GM12878 (cell line): ENCODE measurements around the gene CALD1. TPM values are rescaled to one million over a fixed set of nuclear protein-coding genes. Genes with fewer than 3 reads are reported as not detected.

ENCODE experiments used
- ATAC-seq: fragments of 200-7000 bp; cut with Tn5 transposase; 3 replicates; pipeline ENCODE4 v1.9.1; 2020; ENCODE audit warnings: mild to moderate bottlenecking, moderate library complexity
- BruUV-seq: library from RNA; stranded (reverse); fragments of 400-500 nt; replicated peaks from 2 replicates; lab custom pipeline; 2021; lab: Mats Ljungman, UMichigan
- CTCF ChIA-PET: fragments of 300-600 bp; sonication (Branson Sonifier 250); formaldehyde crosslinking; extraction: SDS; loops from one replicate; lab custom pipeline; 2021; ENCODE audit warnings: inconsistent platforms; lab: Yijun Ruan, JAX
- POLR2A ChIA-PET: fragments of 350-600 bp; formaldehyde crosslinking; extraction: SDS; loops from one replicate; lab custom pipeline; 2021; ENCODE audit warnings: inconsistent platforms; lab: Charles Lee
- RAD21 ChIA-PET: fragments of 300-600 bp; sonication (Branson Sonifier 250); formaldehyde crosslinking; loops from one replicate; lab custom pipeline; 2023; ENCODE audit warnings: antibody characterized with exemption; ENCODE audit not compliant: unreplicated experiment; lab: Charles Lee
- SMC1A ChIA-PET: fragments of 300-600 bp; sonication (Branson Sonifier 250); formaldehyde crosslinking; loops from one replicate; lab custom pipeline; 2023; ENCODE audit not compliant: unreplicated experiment, uncharacterized antibody; lab: Charles Lee
- DNase-seq: peaks from one replicate; pipeline ENCODE4 v3.0.0-alpha.2; 2011; ENCODE audit warnings: low read depth, low spot score
- FAIRE-seq: peaks from 3 replicates; lab custom pipeline; 2011; peaks lifted over from hg19 to GRCh38; lab: Jason Lieb, UNC
- H2AFZ ChIP-seq: 2 replicates; pipeline ENCODE4 v1.6.0; 2011; ENCODE audit warnings: low read depth, low read length, control low read depth; ENCODE audit not compliant: control insufficient read depth
- H3K27ac ChIP-seq: 2 replicates; pipeline ENCODE4 v1.5.1; 2011; ENCODE audit warnings: control low read depth; ENCODE audit not compliant: control insufficient read depth, insufficient read depth
- H3K27me3 ChIP-seq, 2 experiments: replicated peaks in 1 of 2; 2 replicates each; pipeline versions ENCODE4 v1.6.0 to v1.6.1; 2011; ENCODE audit warnings: low read length in 1 of 2; ENCODE audit not compliant: control insufficient read depth in 2 of 2, insufficient read depth in 2 of 2
- H3K36me3 ChIP-seq, 2 experiments: 2 replicates each; pipeline ENCODE4 v1.5.1; 2011; ENCODE audit warnings: low read length in 1 of 2; ENCODE audit not compliant: control insufficient read depth in 2 of 2, insufficient read depth in 2 of 2
- H3K4me1 ChIP-seq: 2 replicates; pipeline ENCODE4 v1.6.1; 2011; ENCODE audit warnings: mild to moderate bottlenecking, low read length, moderate library complexity, mixed read lengths; ENCODE audit not compliant: control insufficient read depth, insufficient read depth
- H3K4me2 ChIP-seq: 2 replicates; pipeline ENCODE4 v1.6.0; 2011; ENCODE audit warnings: control low read depth; ENCODE audit not compliant: control insufficient read depth, insufficient read depth
- H3K4me3 ChIP-seq: fragments of 200-600 bp; sonication (generic); 2 replicates; pipeline ENCODE4 v1.5.1; 2016
- H3K79me2 ChIP-seq: 2 replicates; pipeline ENCODE4 v1.6.0; 2011; ENCODE audit warnings: low read length; ENCODE audit not compliant: control insufficient read depth, insufficient read depth
- H3K9ac ChIP-seq: 2 replicates; pipeline ENCODE4 v1.8.0; 2011; ENCODE audit warnings: low read length, control low read depth, mixed read lengths; ENCODE audit not compliant: control insufficient read depth, insufficient read depth
- H3K9me3 ChIP-seq: replicated peaks from 3 replicates; pipeline ENCODE4 v1.5.1; 2011; ENCODE audit warnings: mild to moderate bottlenecking, low read length; ENCODE audit not compliant: control insufficient read depth, insufficient read depth
- H4K20me1 ChIP-seq: 2 replicates; pipeline ENCODE4 v1.6.0; 2011; ENCODE audit not compliant: control insufficient read depth, insufficient read depth
- BHLHE40 ChIP-seq, 2 experiments: fragments of 450-650 bp in 1 of 2; IDR thresholded peaks; 2 replicates each; pipeline ENCODE4 v1.6.1; 2011 to 2017; ENCODE audit warnings: low read depth in 2 of 2, borderline replicate concordance in 1 of 2, improper control_type of control experiment in 1 of 2, low read length in 1 of 2, mild to moderate bottlenecking in 1 of 2
- CBFB ChIP-seq: IDR thresholded peaks from 2 replicates; pipeline ENCODE4 v1.6.1; 2016; ENCODE audit warnings: antibody characterized with exemption, low read depth
- IKZF2 ChIP-seq, 2 experiments: fragments of 450-650 bp; IDR thresholded peaks; 2 replicates each; pipeline ENCODE4 v1.6.1; 2017; ENCODE audit warnings: mild to moderate bottlenecking in 2 of 2, moderate library complexity in 2 of 2
- IRF5 ChIP-seq: fragments of 450-650 bp; IDR thresholded peaks from 2 replicates; pipeline ENCODE4 v1.6.1; 2017; ENCODE audit warnings: borderline replicate concordance
- MEF2A ChIP-seq: IDR thresholded peaks from 2 replicates; pipeline ENCODE4 v1.6.1; 2011; ENCODE audit warnings: low read depth, mild to moderate bottlenecking, low read length, moderate library complexity; ENCODE audit not compliant: insufficient read depth
- MEF2B ChIP-seq: fragments of 450-650 bp; IDR thresholded peaks from 2 replicates; pipeline ENCODE4 v1.6.1; 2018; ENCODE audit warnings: mild to moderate bottlenecking, moderate library complexity; ENCODE audit not compliant: partially characterized antibody, poor library complexity, severe bottlenecking
- MLLT1 ChIP-seq: fragments of 450-650 bp; IDR thresholded peaks from 2 replicates; pipeline ENCODE4 v1.6.1; 2016; ENCODE audit warnings: mild to moderate bottlenecking
- PAX8 ChIP-seq: fragments of 450-650 bp; IDR thresholded peaks from 2 replicates; pipeline ENCODE4 v1.6.1; 2017; ENCODE audit warnings: mild to moderate bottlenecking, moderate library complexity
- RB1 ChIP-seq: fragments of 450-650 bp; formaldehyde crosslinking; IDR thresholded peaks from 2 replicates; pipeline ENCODE4 v1.6.1; 2017; ENCODE audit warnings: mild to moderate bottlenecking, borderline replicate concordance
- RELA ChIP-seq: fragments of 450-650 bp; IDR thresholded peaks from 2 replicates; pipeline ENCODE4 v1.8.0; 2014; ENCODE audit warnings: borderline replicate concordance; ENCODE audit not compliant: partially characterized antibody
- SRF ChIP-seq, 2 experiments: IDR thresholded peaks; 2 replicates each; pipeline ENCODE4 v1.6.1; 2011; ENCODE audit warnings: low read depth in 2 of 2, low read length in 2 of 2, mild to moderate bottlenecking in 1 of 2, moderate library complexity in 1 of 2
- ZNF622 ChIP-seq: fragments of 450-650 bp; IDR thresholded peaks from 2 replicates; pipeline ENCODE4 v1.6.1; 2017; ENCODE audit warnings: mild to moderate bottlenecking, inconsistent platforms
- ZNF687 ChIP-seq: fragments of 450-650 bp; IDR thresholded peaks from 2 replicates; pipeline ENCODE4 v1.6.1; 2017; ENCODE audit warnings: mild to moderate bottlenecking, moderate library complexity
- WGBS: methylation state at CpG from one replicate; pipeline ENCODE4 v1.1.6; 2016; ENCODE audit warnings: low lambda C conversion rate; ENCODE audit not compliant: insufficient replicate concordance, insufficient coverage; ENCODE audit errors: missing lambda C conversion rate; 5-methylcytosine and 5-hydroxymethylcytosine counted together
- in situ Hi-C: fragments of 300-500 bp; cut with MboI; formaldehyde crosslinking; loops from 9 replicates; pipeline ENCODE4 v1.14.3; 2018; ENCODE audit warnings: mixed read lengths
- intact Hi-C: fragments of 100-400 bp; cut with micrococcal nuclease; formaldehyde crosslinking; loops from one replicate; pipeline ENCODE4 v1.14.2; 2022; ENCODE audit not compliant: unreplicated experiment
- polyA plus RNA-seq, 11 experiments: library from polyadenylated mRNA; depleted of rRNA in 4 of 11; unstranded in 6 of 11; stranded (reverse) in 5 of 11; fragments of >200 nt; fragmentation: Nextera tagmentation in 4 of 11; fragmentation: Illumina TruSeq in 1 of 11; extraction: Ambion mirVana in 4 of 11; extraction: Trizol in 1 of 11; gene quantifications; 1 replicate in 1 of 11; 2 replicates in 10 of 11; pipeline versions ENCODE4 v1.2.1 to v1.2.3, GENCODE V29; 2011 to 2016; ENCODE audit warnings: inconsistent platforms in 2 of 11, missing spikeins in 2 of 11, low read depth in 1 of 11
- total RNA-seq, 4 experiments: library from RNA; depleted of rRNA in 3 of 4; stranded (reverse); fragments of >200 nt in 3 of 4; fragmentation: Illumina TruSeq in 1 of 4; extraction: Trizol in 1 of 4; gene quantifications; 2 replicates each; pipeline versions ENCODE4 v1.2.1 to v1.2.3, GENCODE V29; 2013 to 2021

The CALD1 gene
- total and polyA plus RNA-seq, 10 of the 15 experiments (the other 5 are each of a cell fraction or from before 2014, with no cell fraction given), result 0.03 to 1.3 (median 0.22) TPM

- TF ChIP-seq MLLT1, result no peak
Measured at GRCh38 chr7:134962270-134962780, 182.9 kb downstream of the CALD1 start (continued).

- POLR2A ChIA-PET, result no interaction called here
- DNase-seq (no peak), FAIRE-seq (no peak), ATAC-seq (no peak)
- Histone ChIP-seq H3K9ac (no peak overlapping the region), H3K27me3 (no peaks in the 10 kb centered on the region; a peak in 1 of 4 replicates), H2AFZ (no peak overlapping the region), H3K36me3 (no peaks in the 10 kb centered on the region), H3K27ac (no peak overlapping the region), H3K4me2 (no peak overlapping the region), H3K4me1 (no peaks in the 10 kb centered on the region), H3K79me2 (no peaks in the 10 kb centered on the region), H3K9me3 (no peaks in the 10 kb centered on the region), H4K20me1 (no peaks in the 10 kb centered on the region), H3K4me3 (no peak overlapping the region)
- no peak for TF ChIP-seq RB1
- TF ChIP-seq MEF2B, result no peak
- TF ChIP-seq BHLHE40 (IDR thresholded peaks at IDR 0.05; ENCODE audit: borderline replicate concordance in 1 of 2, low read depth in 2 of 2, low read length in 1 of 2), result no peak
- TF ChIP-seq CBFB, result no peak
- TF ChIP-seq ZNF687, result no peak
- no peak for TF ChIP-seq ZNF622
- no peak for TF ChIP-seq IRF5
- TF ChIP-seq PAX8, result no peak
- no peak for TF ChIP-seq RELA
- TF ChIP-seq MEF2A, result no peak
- no peak for TF ChIP-seq SRF (IDR thresholded peaks at IDR 0.05; ENCODE audit: low read depth in 2 of 2, low read length in 2 of 2)
- TF ChIP-seq IKZF2 (IDR thresholded peaks at IDR 0.05), result no peak
- RAD21 ChIA-PET, result interaction anchor here (0.6 to 1.4 kb wide), 4 partner anchors 10 to 206 kb away, joined by 3 read pairs; partner anchors contain the start of gene TMEM140
- CTCF ChIA-PET, result interaction anchor here (0.9 to 1.3 kb wide), 2 partner anchors 25 to 206 kb away, joined by 3 read pairs; no protein-coding TSS in a partner anchor
- SMC1A ChIA-PET, result interaction anchor here (0.8 to 1.3 kb wide), 5 partner anchors 8 to 239 kb away, joined by 3 to 5 read pairs (median 3); no protein-coding TSS in a partner anchor
- in situ Hi-C loops, result no loop called here
- no TSS peak for BruUV-seq
- WGBS, result 68% methylated on average over 4 of the region's 4 CpGs
- intact Hi-C loops, result no loop called here
Measured at GRCh38 chr7:134963036-134963435, 183.6 kb downstream of the CALD1 start.
